ENCODE measurements around the gene CLEC4M.
A peak's percentile ranks its signal among the peaks of the same experiment; 100 is the strongest.
"Not testable (repeated sequence)": the region's sequence is repeated elsewhere in the genome, so short reads cannot be mapped to it uniquely, and the experiment has no call there.

The CLEC4M gene

GRCh38 chr19:7740682-7741054 lies 22.4 kb upstream of the CLEC4M start:
- DNase-seq (ENCODE audit: low read depth in 2 of 2), result no peak

DNA sequence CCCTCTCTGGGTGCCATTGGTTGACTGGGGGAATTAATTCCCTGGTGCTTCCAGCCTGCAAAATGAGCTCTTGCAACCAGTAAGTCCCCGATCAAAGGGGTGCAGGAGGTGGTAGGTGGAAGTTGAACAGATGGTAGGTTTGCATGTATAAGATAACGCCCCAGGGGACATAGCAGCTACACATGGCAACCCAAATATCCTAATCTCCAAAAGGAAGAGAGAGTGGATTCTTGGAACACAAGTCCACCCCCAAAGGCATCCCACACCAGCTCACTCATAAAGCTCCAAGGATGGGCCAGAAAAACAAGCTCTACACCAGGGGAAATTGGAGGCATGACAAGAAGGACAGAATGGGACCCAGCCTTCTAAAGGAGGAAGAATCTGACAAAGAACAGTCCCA lies 20.5 kb upstream of the CLEC4M start:
- DNase-seq (ENCODE audit: low read depth in 2 of 2), result no peak

- no peak for DNase-seq (ENCODE audit: low read depth in 2 of 2)
Measured at GRCh38 chr19:7742991-7743390, 20.1 kb upstream of the CLEC4M start.

GRCh38 chr19:7743425-7743841 lies 19.6 kb upstream of the CLEC4M start:
- no peak for DNase-seq (ENCODE audit: low read depth in 2 of 2)

- DNase-seq (ENCODE audit: low read depth in 2 of 2), result no peak
Measured at GRCh38 chr19:7744199-7744786, 18.8 kb upstream of the CLEC4M start.

GRCh38 chr19:7744871-7745650 lies 18.0 kb upstream of the CLEC4M start:
- DNase-seq (ENCODE audit: low read depth in 2 of 2), result no peak

GRCh38 chr19:7746306-7746705 lies 16.7 kb upstream of the CLEC4M start:
- DNase-seq (ENCODE audit: low read depth in 2 of 2), result not testable (repeated sequence)

DNA sequence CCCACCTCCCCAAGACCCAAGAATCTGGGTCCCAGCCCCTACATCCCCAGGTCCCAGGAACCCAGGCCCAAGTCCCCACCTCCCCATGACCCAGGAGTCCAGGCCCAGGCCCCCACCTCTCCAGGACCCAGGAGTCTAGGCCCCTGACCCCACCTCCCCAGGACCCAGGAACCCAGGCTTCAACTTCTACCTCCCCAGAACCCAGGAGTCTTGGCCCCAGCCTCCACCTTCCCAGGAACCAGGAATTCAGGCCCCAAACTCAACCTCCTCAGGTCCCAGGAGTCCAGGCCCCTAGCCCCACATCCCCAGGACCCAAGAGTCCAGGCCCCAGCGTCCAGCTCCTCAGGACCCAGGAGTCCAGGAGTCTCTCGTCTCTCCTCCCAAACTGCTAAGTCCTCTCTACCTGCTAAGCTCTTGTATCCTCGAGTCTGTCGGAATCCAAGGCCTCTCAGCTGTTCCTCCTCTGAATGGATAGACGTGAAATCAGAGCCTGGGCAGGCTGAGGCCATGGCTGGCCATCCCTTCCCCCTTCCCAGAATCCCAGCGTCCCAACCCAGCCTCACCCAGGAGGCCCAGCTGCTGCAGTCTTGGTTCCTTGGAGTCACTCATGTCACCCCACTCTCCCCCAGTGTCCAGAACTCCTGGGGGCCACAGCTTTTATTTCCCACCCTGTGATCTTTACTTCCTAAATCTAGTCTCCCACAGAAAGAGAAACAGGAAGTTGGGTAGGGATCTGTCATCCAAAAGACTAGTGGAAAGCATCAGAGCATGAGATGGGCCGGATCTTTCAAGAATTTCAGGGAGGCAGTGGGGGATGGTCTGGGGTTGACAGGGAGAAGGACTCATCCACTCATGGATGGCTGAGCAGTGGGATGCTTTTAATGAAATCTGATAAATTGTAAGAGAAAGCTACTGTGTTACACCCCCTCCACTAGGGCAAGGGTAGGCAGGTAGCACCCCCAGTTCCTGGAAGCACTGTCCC lies 15.8 kb upstream of the CLEC4M start, which contains the start of gene CD209:
CD209 (minus strand) TSS at position 632 of the 982 bp plus-strand sequence; CDS start at position 609, 23 bp downstream.
- no peak for DNase-seq (ENCODE audit: low read depth in 2 of 2)

DNA sequence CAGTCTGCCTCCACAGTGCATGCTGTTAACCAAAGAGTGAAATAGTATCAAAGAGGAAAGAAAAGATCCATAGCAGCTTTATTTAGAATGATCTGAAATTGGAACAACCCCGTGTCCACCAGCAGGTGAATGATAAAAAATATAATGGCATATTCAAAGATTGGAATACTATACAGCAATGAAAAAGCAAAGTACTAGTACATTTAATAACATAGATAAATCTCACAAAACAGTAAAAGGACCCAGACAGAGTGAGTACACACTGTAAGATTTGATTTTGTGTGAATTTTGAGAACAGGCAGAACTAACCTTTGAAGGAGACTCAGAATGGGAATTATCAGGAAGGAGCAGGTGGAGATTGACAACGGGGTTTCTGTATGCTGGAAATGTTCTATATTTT lies 14.9 kb upstream of the CLEC4M start:
- DNase-seq (ENCODE audit: low read depth in 2 of 2), result no peak

GRCh38 chr19:7748756-7749155 lies 14.3 kb upstream of the CLEC4M start:
- DNase-seq (ENCODE audit: low read depth in 2 of 2), result no peak

DNA sequence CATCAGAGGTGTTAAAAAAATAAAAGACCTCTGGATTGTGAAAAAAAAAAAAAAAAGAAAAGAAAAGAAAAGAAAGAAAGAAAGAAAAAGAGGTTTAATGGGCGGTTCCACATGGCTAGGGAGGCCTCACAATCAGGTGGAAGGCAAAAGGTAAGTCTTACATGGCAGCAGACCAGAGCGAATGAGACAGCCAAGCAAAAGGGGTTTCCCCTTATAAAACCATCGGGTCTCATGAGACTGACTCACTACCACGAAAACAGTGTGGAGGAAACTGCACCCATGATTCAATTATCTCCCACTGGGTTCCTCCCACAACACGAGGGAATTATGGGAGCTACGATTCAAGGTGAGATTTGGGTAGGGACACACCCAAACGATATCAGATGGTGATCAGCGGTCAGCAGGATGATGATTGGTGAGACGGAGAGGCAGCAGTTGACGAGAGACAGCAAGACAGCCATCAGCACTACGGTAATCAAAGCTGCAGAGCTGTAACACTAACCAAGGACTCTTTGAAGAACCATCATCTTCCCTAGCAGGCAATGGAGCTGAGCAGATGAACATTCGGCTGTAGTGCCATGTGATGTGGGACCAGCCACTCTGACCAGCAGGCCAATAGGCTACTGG lies 11.8 kb upstream of the CLEC4M start:
- peak in 1 of 2 donors; percentile 20 for DNase-seq (ENCODE audit: low read depth in 2 of 2)

DNA sequence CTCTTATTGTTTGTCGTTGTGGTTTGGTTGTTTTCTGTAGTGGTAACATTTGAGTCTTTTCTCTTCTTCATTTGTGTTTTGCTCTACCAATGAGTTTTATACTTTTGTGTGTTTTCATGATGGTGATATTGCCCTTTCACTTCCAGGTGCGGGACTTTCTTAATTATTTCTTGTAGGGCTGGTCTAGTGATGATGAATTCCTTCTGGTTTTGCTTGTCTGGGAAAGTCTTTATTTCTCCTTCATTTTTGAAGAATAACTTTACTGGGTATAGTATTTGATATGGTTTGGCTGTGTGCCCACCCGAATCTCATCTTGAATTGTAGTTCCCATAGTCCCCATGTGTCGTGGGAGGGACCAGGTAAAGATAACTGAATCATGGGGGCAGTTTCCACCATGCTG lies 6.8 kb upstream of the CLEC4M start:
- DNase-seq (ENCODE audit: low read depth in 2 of 2), result no peak

DNA sequence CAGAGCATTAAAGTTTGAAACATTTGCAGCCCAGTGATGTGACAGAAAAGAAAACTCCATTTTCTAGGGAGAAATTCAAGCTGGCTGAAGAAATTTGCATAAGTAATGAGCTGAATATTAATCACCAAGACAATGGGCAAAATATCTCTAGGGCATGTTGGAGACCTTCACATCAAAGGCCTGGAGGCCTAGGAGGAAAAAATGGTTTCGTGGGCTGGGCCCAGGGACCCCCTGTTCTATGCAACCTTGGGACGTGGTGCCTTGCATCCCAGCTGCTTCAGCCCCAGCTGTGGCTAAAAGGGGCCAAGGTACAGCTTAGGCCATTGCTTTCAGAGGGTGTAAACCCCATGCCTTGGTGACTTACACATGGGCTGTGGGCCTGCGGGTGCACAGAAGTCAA lies 5.7 kb upstream of the CLEC4M start:
- DNase-seq (ENCODE audit: low read depth in 2 of 2), result no peak

DNA sequence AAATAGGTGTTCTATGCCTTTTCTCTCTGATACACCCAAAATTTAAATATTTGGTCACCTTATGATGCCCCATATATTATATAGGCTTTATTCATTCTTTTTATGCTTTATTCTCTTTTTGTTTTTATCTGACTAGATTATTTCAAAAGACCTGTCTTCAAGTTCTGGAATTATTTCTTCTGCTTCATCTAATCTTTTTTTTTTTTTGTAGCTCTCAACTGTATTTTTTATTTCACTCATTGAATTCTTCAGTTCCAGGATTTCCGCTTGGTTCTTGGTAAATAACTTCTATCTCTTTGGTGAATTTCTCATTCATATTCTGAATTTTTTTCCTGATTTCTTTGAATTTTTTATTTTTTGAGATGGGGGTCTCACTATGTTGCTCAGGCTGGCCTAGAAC lies 3.9 kb upstream of the CLEC4M start:
- no peak for DNase-seq (ENCODE audit: low read depth in 2 of 2)

DNA sequence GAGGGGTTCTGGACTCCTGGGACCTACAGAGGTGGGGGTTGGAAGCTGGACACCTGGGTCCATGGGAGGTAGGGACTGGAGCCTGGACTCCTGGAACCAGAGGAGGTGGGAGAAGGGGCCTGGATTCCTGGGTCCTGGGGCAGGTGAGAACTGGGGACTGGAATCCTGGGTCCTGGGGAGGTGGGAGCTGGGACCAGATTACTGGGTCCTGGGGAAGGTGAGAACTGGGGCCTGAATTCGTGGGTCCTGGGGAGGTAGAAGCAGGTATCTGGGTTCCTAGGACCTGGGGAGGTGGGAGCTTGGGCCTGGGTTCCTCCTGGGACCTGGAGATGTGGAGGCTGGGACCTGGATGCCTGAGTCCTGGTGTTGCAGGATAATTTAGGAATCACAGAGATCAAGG lies 653 bp downstream of the CLEC4M start:
- no peak for DNase-seq (ENCODE audit: low read depth in 2 of 2)

DNA sequence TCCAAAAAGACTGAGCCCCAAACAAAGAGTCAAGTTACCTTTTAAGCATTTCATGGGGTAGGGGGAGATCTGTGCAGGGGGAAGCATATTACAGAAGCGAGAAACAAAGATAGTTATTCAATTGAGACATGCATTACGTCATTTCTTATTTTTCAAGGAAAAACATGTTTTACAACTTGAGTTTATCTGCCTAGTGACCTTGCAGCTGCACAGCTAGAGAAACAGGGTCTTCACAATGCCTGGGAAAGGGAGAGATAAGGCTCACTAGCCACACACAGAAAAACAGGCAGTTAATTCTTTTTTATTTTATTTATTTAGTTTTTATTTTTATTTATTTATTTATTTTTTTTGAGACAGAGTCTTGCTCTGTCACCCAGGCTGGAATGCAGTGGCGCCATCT lies 1.1 kb downstream of the CLEC4M start:
- not testable (repeated sequence) for DNase-seq (ENCODE audit: low read depth in 2 of 2)

- DNase-seq (ENCODE audit: low read depth in 2 of 2), result not testable (repeated sequence)
Measured at GRCh38 chr19:7765043-7765442, 2.0 kb downstream of the CLEC4M start.

DNA sequence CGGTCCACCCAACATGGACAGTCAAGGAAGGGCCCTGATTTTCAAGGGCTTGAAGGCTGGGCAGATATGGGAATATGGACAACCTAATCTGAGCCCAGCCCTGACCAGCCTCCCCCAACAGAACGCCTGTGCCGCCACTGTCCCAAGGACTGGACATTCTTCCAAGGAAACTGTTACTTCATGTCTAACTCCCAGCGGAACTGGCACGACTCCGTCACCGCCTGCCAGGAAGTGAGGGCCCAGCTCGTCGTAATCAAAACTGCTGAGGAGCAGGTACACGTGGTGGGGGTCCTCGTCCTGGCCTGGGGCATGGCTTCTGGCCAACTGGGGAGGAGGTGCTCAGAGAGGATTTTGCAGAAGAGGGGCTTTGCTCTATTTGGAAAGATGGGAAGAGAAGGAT lies 3.5 kb downstream of the CLEC4M start:
- no peak for DNase-seq (ENCODE audit: low read depth in 2 of 2)

- DNase-seq (ENCODE audit: low read depth in 2 of 2), result no peak
Measured at GRCh38 chr19:7767487-7767886, 4.4 kb downstream of the CLEC4M start.

- no peak for DNase-seq (ENCODE audit: low read depth in 2 of 2)
Measured at GRCh38 chr19:7769171-7769570, 6.1 kb downstream of the CLEC4M start.

- no peak for DNase-seq (ENCODE audit: low read depth in 2 of 2)
Measured at GRCh38 chr19:7771072-7771471, 8.0 kb downstream of the CLEC4M start.

DNA sequence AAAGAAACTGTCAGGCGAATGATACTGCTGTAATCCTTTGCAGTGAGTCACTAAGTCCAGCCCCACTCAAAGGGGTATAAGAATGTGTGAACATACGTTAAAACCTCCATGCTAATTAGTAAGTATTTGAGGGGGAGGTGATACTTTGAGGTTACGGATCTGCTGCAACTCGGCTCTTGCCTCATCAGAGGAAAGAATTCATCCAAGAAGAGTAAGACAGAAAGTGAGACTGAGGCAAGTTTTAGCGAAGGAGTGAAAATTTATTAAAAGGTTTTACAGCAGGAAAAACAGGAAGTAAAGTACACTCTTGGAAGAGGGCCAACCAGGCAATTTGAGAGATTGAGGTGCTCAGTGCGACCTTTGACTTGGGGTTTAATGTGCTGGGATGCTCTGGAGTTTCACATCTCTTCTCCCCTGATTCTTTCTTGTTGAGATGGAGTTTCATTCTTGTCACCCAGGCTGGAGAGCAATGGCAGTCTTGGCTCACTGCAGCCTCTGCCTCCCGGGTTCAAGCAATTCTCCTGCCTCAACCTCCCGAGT lies 9.8 kb downstream of the CLEC4M start:
- DNase-seq (ENCODE audit: low read depth in 2 of 2), result no peak

Data from stimulated activated CD8-positive, alpha-beta memory T cell treated with anti-CD3 and anti-CD28 coated beads, Interleukin-2, amount 100 ng/mL, for 48 hours (primary cell).